H1 (cell line): Measurements from ENCODE around the gene RNF152. TPM values are rescaled to one million over a fixed set of nuclear protein-coding genes. Genes with fewer than 3 reads are reported as not detected.

Source experiments
- CTCF ChIA-PET: fragments of 300-600 bp; sonication (Branson Sonifier 250); formaldehyde crosslinking; loops from one replicate; lab custom pipeline; 2021; ENCODE audit not compliant: partially characterized antibody; lab: Charles Lee
- POLR2A ChIA-PET: fragments of 300-600 bp; sonication (Branson Sonifier 250); formaldehyde crosslinking; loops from one replicate; lab custom pipeline; 2021; ENCODE audit warnings: inconsistent platforms; ENCODE audit not compliant: partially characterized antibody; lab: Charles Lee
- DNase-seq, 2 experiments: peaks; one replicate each; pipeline versions ENCODE4 v3.0.0 to v3.0.0-alpha.2; 2010 to 2022; ENCODE audit warnings: low spot score in 2 of 2, low read depth in 1 of 2, mixed read lengths in 1 of 2
- FAIRE-seq: peaks from 2 replicates; lab custom pipeline; 2011; peaks lifted over from hg19 to GRCh38; lab: Jason Lieb, UNC
- H2AFZ ChIP-seq: 2 replicates; pipeline ENCODE4 v1.8.1; 2012; ENCODE audit warnings: low read length, inconsistent platforms
- H2AK5ac ChIP-seq: 2 replicates; pipeline ENCODE4 v1.6.1; 2013; ENCODE audit warnings: low read depth, low read length
- H2BK120ac ChIP-seq: replicated peaks from 2 replicates; pipeline ENCODE3; 2013; ENCODE audit warnings: low read depth, low read length, inconsistent platforms
- H2BK12ac ChIP-seq: 2 replicates; pipeline ENCODE4 v1.6.1; 2013; ENCODE audit warnings: low read depth, low read length
- H2BK15ac ChIP-seq: 2 replicates; pipeline ENCODE4 v1.6.1; 2013; ENCODE audit warnings: low read length
- H2BK20ac ChIP-seq: 2 replicates; pipeline ENCODE4 v1.6.1; 2013; ENCODE audit warnings: low read length
- H2BK5ac ChIP-seq: 2 replicates; pipeline ENCODE4 v1.6.1; 2013; ENCODE audit warnings: low read depth, low read length
- H3K14ac ChIP-seq: 2 replicates; pipeline ENCODE4 v1.6.1; 2013; ENCODE audit warnings: inconsistent platforms; ENCODE audit not compliant: insufficient read length
- H3K18ac ChIP-seq: 2 replicates; pipeline ENCODE4 v1.6.1; 2013; ENCODE audit warnings: low read length; ENCODE audit errors: extremely low read depth
- H3K23ac ChIP-seq: 2 replicates; pipeline ENCODE4 v1.6.1; 2013; ENCODE audit warnings: inconsistent platforms; ENCODE audit not compliant: insufficient read length
- H3K23me2 ChIP-seq: 2 replicates; pipeline ENCODE4 v1.6.1; 2013; ENCODE audit warnings: low read depth, low read length
- H3K27ac ChIP-seq: 2 replicates; pipeline ENCODE4 v1.6.1; 2011; ENCODE audit warnings: low read depth, low read length, inconsistent platforms
- H3K27me3 ChIP-seq, 4 experiments: replicated peaks in 1 of 4; 1 replicate in 1 of 4; 2 replicates in 3 of 4; pipeline versions ENCODE4 v1.6.1 to v1.8.1; 2011 to 2013; ENCODE audit warnings: low read length in 3 of 4, mild to moderate bottlenecking in 3 of 4, inconsistent platforms in 2 of 4, mixed read lengths in 2 of 4, moderate library complexity in 1 of 4; ENCODE audit not compliant: control insufficient read depth in 3 of 4, insufficient read depth in 3 of 4; ENCODE audit errors: extremely low read depth in 1 of 4
- H3K36me3 ChIP-seq, 4 experiments: 2 replicates each; pipeline versions ENCODE4 v1.6.1 to v1.8.1; 2011 to 2013; ENCODE audit warnings: mild to moderate bottlenecking in 4 of 4, low read length in 3 of 4, moderate library complexity in 2 of 4, control low read depth in 1 of 4, inconsistent platforms in 1 of 4; ENCODE audit not compliant: insufficient read depth in 4 of 4, control insufficient read depth in 2 of 4
- H3K4ac ChIP-seq: replicated peaks from 2 replicates; pipeline ENCODE3; 2013; ENCODE audit warnings: low read length, low read depth, mixed read lengths, inconsistent platforms; ENCODE audit not compliant: insufficient read length
- H3K4me1 ChIP-seq, 4 experiments: replicated peaks in 1 of 4; 1 replicate in 1 of 4; 2 replicates in 3 of 4; pipeline versions ENCODE4 v1.6.1 to v1.8.1; 2011 to 2013; ENCODE audit warnings: low read length in 3 of 4, inconsistent platforms in 2 of 4, mixed read lengths in 1 of 4; ENCODE audit not compliant: insufficient read depth in 4 of 4, control insufficient read depth in 3 of 4
- H3K4me2 ChIP-seq, 2 experiments: 2 replicates each; pipeline versions ENCODE4 v1.6.1 to v1.8.1; 2011 to 2013; ENCODE audit warnings: low read depth in 2 of 2, low read length in 2 of 2, control low read depth in 1 of 2, inconsistent platforms in 1 of 2, mild to moderate bottlenecking in 1 of 2; ENCODE audit not compliant: insufficient read depth in 1 of 2
- H3K4me3 ChIP-seq, 4 experiments: fragments of 200-600, 300-600 bp in 1 of 4; sonication (generic), shearing (Covaris generic), sonication (Bioruptor Twin) in 1 of 4; 2 replicates each; pipeline versions ENCODE4 v1.5.1 to v1.8.1; 2011 to 2016; ENCODE audit warnings: low read length in 4 of 4, low read depth in 3 of 4, control low read depth in 2 of 4, inconsistent platforms in 2 of 4, mild to moderate bottlenecking in 2 of 4, mixed read lengths in 1 of 4, moderate library complexity in 1 of 4; ENCODE audit not compliant: insufficient read depth in 2 of 4; ENCODE audit errors: extremely low read depth in 1 of 4
- H3K56ac ChIP-seq: replicated peaks from 2 replicates; pipeline ENCODE3; 2013; ENCODE audit warnings: low read depth, mild to moderate bottlenecking, mixed read lengths, low read length, inconsistent platforms; ENCODE audit not compliant: insufficient read length
- H3K79me1 ChIP-seq: 2 replicates; pipeline ENCODE4 v1.6.1; 2013; ENCODE audit warnings: low read depth, low read length, control low read depth
- H3K79me2 ChIP-seq, 2 experiments: 2 replicates each; pipeline versions ENCODE4 v1.6.1 to v1.8.1; 2012 to 2013; ENCODE audit warnings: low read length in 2 of 2, mild to moderate bottlenecking in 2 of 2, inconsistent platforms in 1 of 2; ENCODE audit not compliant: insufficient read depth in 2 of 2, control insufficient read depth in 1 of 2
- H3K9ac ChIP-seq, 4 experiments: replicated peaks in 1 of 4; 1 replicate in 1 of 4; 2 replicates in 3 of 4; pipeline versions ENCODE4 v1.6.1 to v1.8.1; 2011 to 2013; ENCODE audit warnings: low read depth in 3 of 4, low read length in 3 of 4, control low read depth in 2 of 4, mild to moderate bottlenecking in 2 of 4, moderate library complexity in 2 of 4, inconsistent platforms in 1 of 4; ENCODE audit errors: extremely low read depth in 1 of 4
- H3K9me3 ChIP-seq, 2 experiments: 2 replicates each; pipeline versions ENCODE4 v1.6.1 to v1.8.1; 2012 to 2013; ENCODE audit warnings: mild to moderate bottlenecking in 2 of 2, moderate library complexity in 2 of 2, control low read depth in 1 of 2, inconsistent platforms in 1 of 2, low read depth in 1 of 2, low read length in 1 of 2, mixed read lengths in 1 of 2; ENCODE audit not compliant: insufficient read depth in 2 of 2
- H4K20me1 ChIP-seq, 2 experiments: replicated peaks in 1 of 2; 2 replicates each; pipeline versions ENCODE3 to v1.8.1; 2011 to 2013; ENCODE audit warnings: inconsistent platforms in 2 of 2, low read length in 2 of 2, mild to moderate bottlenecking in 1 of 2; ENCODE audit not compliant: insufficient read depth in 2 of 2, control insufficient read depth in 1 of 2
- H4K5ac ChIP-seq: 2 replicates; pipeline ENCODE4 v1.6.1; 2013; ENCODE audit warnings: low read length, low read depth, mixed read lengths, inconsistent platforms; ENCODE audit not compliant: insufficient read length
- H4K8ac ChIP-seq: 2 replicates; pipeline ENCODE4 v1.8.0; 2013; ENCODE audit warnings: mild to moderate bottlenecking, moderate library complexity, low read length, inconsistent platforms; ENCODE audit not compliant: insufficient read depth; ENCODE audit errors: extremely low read depth
- H4K91ac ChIP-seq: replicated peaks from 2 replicates; pipeline ENCODE3; 2013; ENCODE audit warnings: low read length, mixed read lengths, inconsistent platforms; ENCODE audit not compliant: insufficient read length
- ASH2L ChIP-seq: fragments of 200-600, 300-600 bp; sonication (generic); IDR thresholded peaks from one replicate; pipeline ENCODE4 v1.7.1; 2017; ENCODE audit warnings: low read length
- ATF2 ChIP-seq: IDR thresholded peaks from 2 replicates; pipeline ENCODE4 v1.6.1; 2012; ENCODE audit warnings: low read length, inconsistent platforms
- E2F6 ChIP-seq: IDR thresholded peaks from 2 replicates; pipeline ENCODE4 v1.6.1; 2012; ENCODE audit warnings: inconsistent platforms
- EGR1 ChIP-seq: IDR thresholded peaks from 2 replicates; pipeline ENCODE4 v1.6.1; 2011; ENCODE audit warnings: low read depth, low read length, borderline replicate concordance
- GTF2F1 ChIP-seq: IDR thresholded peaks from 2 replicates; pipeline ENCODE4 v1.6.1; 2012; ENCODE audit warnings: low read depth, low read length, improper control_type of control experiment, borderline replicate concordance
- JUND ChIP-seq: IDR thresholded peaks from 2 replicates; pipeline ENCODE4 v1.6.1; 2011; ENCODE audit warnings: mild to moderate bottlenecking, improper control_type of control experiment, low read length
- PHF8 ChIP-seq: fragments of 200-600 bp; sonication (generic); conservative IDR thresholded peaks from 2 replicates; pipeline ENCODE4 v1.7.1; 2012; ENCODE audit warnings: low read depth, mild to moderate bottlenecking, inconsistent platforms, low read length, moderate library complexity
- POU5F1 ChIP-seq: IDR thresholded peaks from 2 replicates; pipeline ENCODE4 v1.6.1; 2011; ENCODE audit warnings: low read depth, mild to moderate bottlenecking, low read length, moderate library complexity
- RFX5 ChIP-seq: IDR thresholded peaks from 2 replicates; pipeline ENCODE4 v1.6.1; 2011; ENCODE audit warnings: low read depth, low read length, improper control_type of control experiment, borderline replicate concordance
- RXRA ChIP-seq: IDR thresholded peaks from 2 replicates; pipeline ENCODE4 v1.6.1; 2011; ENCODE audit warnings: low read depth, mild to moderate bottlenecking, low read length, moderate library complexity; ENCODE audit not compliant: insufficient read depth
- TBP ChIP-seq: IDR thresholded peaks from 2 replicates; pipeline ENCODE4 v1.6.1; 2011; ENCODE audit warnings: low read depth, low read length, improper control_type of control experiment
- TEAD4 ChIP-seq: IDR thresholded peaks from 2 replicates; pipeline ENCODE4 v1.6.1; 2012; ENCODE audit warnings: low read depth, low read length, inconsistent platforms, mixed read lengths
- WGBS, 2 experiments: shearing (Covaris generic) in 1 of 2; methylation state at CpG; one replicate each; pipeline versions ENCODE4 v1.1.6 to v1.1.7; 2013 to 2015; ENCODE audit warnings: low lambda C conversion rate in 2 of 2, mixed read lengths in 2 of 2, inconsistent platforms in 1 of 2, low coverage in 1 of 2, missing lambda C conversion rate in 1 of 2; ENCODE audit not compliant: insufficient replicate concordance in 2 of 2, insufficient coverage in 1 of 2, insufficient read length in 1 of 2; ENCODE audit errors: extremely low coverage in 1 of 2, missing lambda C conversion rate in 1 of 2; 5-methylcytosine and 5-hydroxymethylcytosine counted together
- polyA plus RNA-seq, 7 experiments: library from polyadenylated mRNA; depleted of rRNA in 3 of 7; stranded (reverse) in 5 of 7; unstranded in 2 of 7; fragments of >200 nt in 5 of 7; fragments of 200-250 nt in 2 of 7; gene quantifications; 1 replicate in 5 of 7; 2 replicates in 1 of 7; 4 replicates in 1 of 7; pipeline versions ENCODE4 v1.2.1 to v1.2.3, GENCODE V29; 2011 to 2013; ENCODE audit warnings: missing spikeins in 2 of 7, mixed read lengths in 2 of 7
- total RNA-seq: library from RNA; stranded (reverse); fragmentation: NEBNext Ultra II Directional; extraction: Animal tissue kit (Norgen Biotek cat#: 25700); gene quantifications from 2 replicates; pipeline ENCODE4 v1.2.1, GENCODE V29; 2021

RNF152 gene
- total and polyA plus RNA-seq, 2 of the 8 experiments (the other 6 are each of a cell fraction or from before 2014, with no cell fraction given): 1.1 to 2.7 TPM

GRCh38 chr18:61883547-61883946 lies 9.3 kb downstream of the RNF152 start:
- no peak overlapping the region for H2AK5ac ChIP-seq

More at GRCh38 chr18:61883547-61883946, 9.3 kb downstream of the RNF152 start:
- Histone ChIP-seq H4K20me1 (no peaks in the 10 kb centered on the region), H2BK20ac (no peak overlapping the region), H3K4me2 (no peak overlapping the region), H3K36me3 (no peaks in the 10 kb centered on the region), H2BK12ac (no peak overlapping the region), H3K27me3 (no peaks in the 10 kb centered on the region), H3K56ac (no peak overlapping the region), H2BK15ac (no peak overlapping the region), H3K4me1 (peaks cover 0 to 5% (median 0%) of the 10 kb centered on the region in 4 experiments; a peak in 1 of 7 replicates), H3K79me1 (no peaks in the 10 kb centered on the region), H2BK120ac (no peak overlapping the region), H3K23me2 (no peaks in the 10 kb centered on the region), H3K18ac (no peak overlapping the region), H2BK5ac (no peak overlapping the region), H3K27ac (no peak overlapping the region), H4K8ac (no peak overlapping the region), H4K91ac (no peak overlapping the region), H3K79me2 (no peaks in the 10 kb centered on the region), H3K4ac (no peak overlapping the region), H3K9me3 (no peaks in the 10 kb centered on the region), H3K4me3 (no peak overlapping the region), H2AFZ (no peak overlapping the region), H3K14ac (no peak overlapping the region), H4K5ac (no peak overlapping the region), H3K23ac (no peak overlapping the region), H3K9ac (no peak overlapping the region)
- WGBS, 2 experiments: 87% methylated on average over 2 of the region's 2 CpGs; no CpG with 5 or more reads in 1 of the 2 experiments
- POLR2A ChIA-PET: no interaction called here
- TF ChIP-seq E2F6: no peak
- TF ChIP-seq TEAD4: no peak
- TF ChIP-seq POU5F1: no peak
- no peak for TF ChIP-seq RXRA
- TF ChIP-seq ASH2L: no peak
- no peak for TF ChIP-seq JUND
- no peak for TF ChIP-seq ATF2
- no peak for TF ChIP-seq TBP
- TF ChIP-seq RFX5: no peak
- no peak for TF ChIP-seq GTF2F1
- TF ChIP-seq PHF8: no peak
- no peak for TF ChIP-seq EGR1
- no peak for FAIRE-seq
- CTCF ChIA-PET: interaction anchor here (0.8 to 1.2 kb wide), 3 partner anchors 10 to 248 kb away, joined by 3 read pairs; no protein-coding TSS in a partner anchor
- no peak for DNase-seq
